Mesendoderm (in vitro differentiated cells): ENCODE measurements around the gene CAP1.
A peak's percentile ranks its signal among the peaks of the same experiment; 100 is the strongest.
"Not testable (repeated sequence)": the region's sequence is repeated elsewhere in the genome, so short reads cannot be mapped to it uniquely, and the experiment has no call there.

ENCODE experiments used
- DNase-seq: peaks from one replicate; pipeline ENCODE4 v3.0.0; 2013
- H2AK5ac ChIP-seq: 2 replicates; pipeline ENCODE4 v1.6.1; 2013; ENCODE audit warnings: low read length, inconsistent platforms
- H2BK120ac ChIP-seq: 2 replicates; pipeline ENCODE4 v1.6.1; 2013; ENCODE audit warnings: low read depth, mild to moderate bottlenecking, low read length, moderate library complexity, mixed read lengths
- H2BK15ac ChIP-seq: replicated peaks from 2 replicates; pipeline ENCODE4 v1.6.1; 2013; ENCODE audit warnings: low read depth, mild to moderate bottlenecking, moderate library complexity
- H2BK5ac ChIP-seq: 2 replicates; pipeline ENCODE4 v1.6.1; 2013; ENCODE audit warnings: low read length, inconsistent platforms
- H3K18ac ChIP-seq: 2 replicates; pipeline ENCODE4 v1.6.1; 2013; ENCODE audit warnings: mild to moderate bottlenecking, low read length, mixed read lengths
- H3K23ac ChIP-seq: one replicate; pipeline ENCODE4 v1.6.1; 2013; ENCODE audit warnings: low read length
- H3K27ac ChIP-seq: 2 replicates; pipeline ENCODE4 v1.5.1; 2013; ENCODE audit warnings: low read depth, mild to moderate bottlenecking, inconsistent platforms, low read length, moderate library complexity
- H3K27me3 ChIP-seq: 2 replicates; pipeline ENCODE4 v1.6.1; 2013; ENCODE audit warnings: low read length, control low read depth, mild to moderate bottlenecking, inconsistent platforms; ENCODE audit not compliant: insufficient read depth, poor library complexity
- H3K36me3 ChIP-seq: 2 replicates; pipeline ENCODE4 v1.6.1; 2013; ENCODE audit warnings: low read length, inconsistent platforms; ENCODE audit not compliant: control insufficient read depth, insufficient read depth
- H3K4ac ChIP-seq: one replicate; pipeline ENCODE4 v1.6.1; 2013; ENCODE audit warnings: low read depth, mild to moderate bottlenecking, low read length, moderate library complexity
- H3K4me1 ChIP-seq: 2 replicates; pipeline ENCODE4 v1.6.1; 2013; ENCODE audit warnings: low read depth, low read length, inconsistent platforms; ENCODE audit not compliant: control insufficient read depth
- H3K4me2 ChIP-seq: 2 replicates; pipeline ENCODE4 v1.6.1; 2013; ENCODE audit warnings: low read length
- H3K4me3 ChIP-seq: 2 replicates; pipeline ENCODE4 v1.5.1; 2013; ENCODE audit warnings: mild to moderate bottlenecking, low read length
- H3K56ac ChIP-seq: one replicate; pipeline ENCODE4 v1.6.1; 2013; ENCODE audit warnings: low read length
- H3K79me1 ChIP-seq: 2 replicates; pipeline ENCODE4 v1.6.1; 2013; ENCODE audit warnings: low read length, inconsistent platforms
- H3K79me2 ChIP-seq: 2 replicates; pipeline ENCODE4 v1.6.1; 2013; ENCODE audit warnings: mild to moderate bottlenecking, low read length; ENCODE audit not compliant: control insufficient read depth, insufficient read depth
- H3K9ac ChIP-seq: 2 replicates; pipeline ENCODE4 v1.6.1; 2013; ENCODE audit warnings: low read length, inconsistent platforms
- H4K5ac ChIP-seq: one replicate; pipeline ENCODE4 v1.6.1; 2013; ENCODE audit warnings: low read length
- H4K8ac ChIP-seq: one replicate; pipeline ENCODE4 v1.6.1; 2013; ENCODE audit warnings: low read depth, mild to moderate bottlenecking, control low read depth, low read length, moderate library complexity
- WGBS: extraction: QIAGEN DNeasy Blood & Tissue Kit; methylation state at CpG from one replicate; pipeline ENCODE4 v1.1.7; 2013; ENCODE audit warnings: low lambda C conversion rate, missing lambda C conversion rate; ENCODE audit not compliant: insufficient coverage; ENCODE audit errors: extremely low coverage; 5-methylcytosine and 5-hydroxymethylcytosine counted together

The CAP1 gene

DNA sequence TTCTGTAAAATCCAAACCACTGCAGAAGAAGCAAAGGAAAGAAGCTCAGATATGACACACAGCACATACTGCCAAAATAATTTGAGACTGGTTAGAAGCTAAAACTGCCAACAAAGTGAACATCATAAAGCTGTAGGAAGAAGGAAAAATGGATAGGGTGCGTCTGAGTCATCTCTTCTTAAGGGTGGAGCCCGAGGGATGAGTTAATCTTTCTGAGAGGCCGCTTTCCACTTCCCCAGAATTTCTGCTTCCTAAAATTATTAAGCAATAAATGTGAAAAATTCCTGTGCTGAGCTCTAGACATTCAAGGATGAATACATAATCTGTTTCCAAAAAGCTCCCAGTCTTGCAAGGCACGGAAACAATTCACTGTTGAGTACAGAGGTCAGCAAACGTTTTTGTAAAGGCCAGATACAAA, 36.4 kb downstream of the CAP1 start:
- Histone ChIP-seq H3K9ac (no peak overlapping the region), H3K4me3 (no peak overlapping the region), H2BK15ac (no peak overlapping the region), H4K8ac (no peak overlapping the region), H2AK5ac (no peak overlapping the region), H3K4me1 (no peaks in the 10 kb centered on the region), H3K36me3 (peaks cover 13% of the 10 kb centered on the region), H3K4ac (no peak overlapping the region), H3K4me2 (no peak overlapping the region), H3K56ac (no peak overlapping the region), H4K5ac (no peak overlapping the region), H3K18ac (no peak overlapping the region), H3K27ac (no peak overlapping the region), H3K23ac (no peak overlapping the region), H3K79me2 (no peaks in the 10 kb centered on the region), H3K79me1 (no peaks in the 10 kb centered on the region), H2BK5ac (no peak overlapping the region), H3K27me3 (no peaks in the 10 kb centered on the region), H2BK120ac (no peak overlapping the region)
- no CpG with 5 or more reads among the region's 5 CpGs for WGBS
- no peak for DNase-seq

DNA sequence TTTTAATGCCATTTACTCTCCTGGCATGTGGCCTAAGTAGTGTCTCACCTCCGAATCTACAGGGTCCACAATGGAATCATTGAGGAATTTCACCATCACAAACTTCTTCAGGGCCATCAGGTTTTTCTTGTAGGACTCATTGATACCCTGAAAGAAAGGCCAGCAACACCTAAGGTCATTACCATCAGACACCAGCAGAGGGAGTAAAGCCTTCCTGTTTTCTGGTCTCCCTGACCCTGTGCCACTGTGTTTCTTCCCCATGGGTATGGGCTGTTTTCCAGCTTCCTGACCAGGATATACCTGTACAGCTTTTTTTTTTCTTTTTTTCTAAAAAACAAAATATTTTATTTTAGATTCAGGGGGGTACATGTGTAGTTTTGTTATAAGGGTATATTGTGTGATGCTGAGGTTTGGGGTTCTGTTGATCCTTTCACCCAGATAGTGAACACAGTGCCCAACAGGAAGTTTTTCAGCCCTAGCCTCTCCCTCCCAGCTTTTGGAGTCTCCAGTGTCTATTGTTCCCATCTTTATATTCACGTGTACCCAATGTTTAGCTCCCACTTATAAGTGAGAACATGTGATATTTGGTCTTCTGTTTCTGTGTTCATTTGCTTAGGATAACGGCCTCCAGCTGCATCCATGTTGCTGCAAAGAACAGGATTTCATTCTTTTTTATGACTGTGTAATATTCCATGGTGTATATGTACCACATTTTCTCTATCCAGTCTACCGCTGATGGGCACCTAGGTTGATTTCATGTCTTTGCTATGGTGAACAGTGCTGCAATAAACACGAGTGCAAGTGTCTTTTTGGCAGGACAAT, 38.2 kb downstream of the CAP1 start:
- Histone ChIP-seq H4K5ac (no peak overlapping the region), H2BK120ac (no peak overlapping the region), H2BK15ac (no peak overlapping the region), H3K18ac (no peak overlapping the region), H3K4me2 (no peak overlapping the region), H2BK5ac (no peak overlapping the region), H3K36me3 (peaks cover 7% of the 10 kb centered on the region), H3K27ac (no peak overlapping the region), H3K56ac (no peak overlapping the region), H3K4me1 (no peaks in the 10 kb centered on the region), H4K8ac (no peak overlapping the region), H3K23ac (no peak overlapping the region), H3K27me3 (no peaks in the 10 kb centered on the region), H3K79me1 (no peaks in the 10 kb centered on the region), H3K9ac (no peak overlapping the region), H3K79me2 (no peaks in the 10 kb centered on the region), H2AK5ac (no peak overlapping the region), H3K4me3 (no peak overlapping the region), H3K4ac (no peak overlapping the region)
- WGBS: no CpG with 5 or more reads among the region's 5 CpGs
- DNase-seq: peak; percentile 87

DNA sequence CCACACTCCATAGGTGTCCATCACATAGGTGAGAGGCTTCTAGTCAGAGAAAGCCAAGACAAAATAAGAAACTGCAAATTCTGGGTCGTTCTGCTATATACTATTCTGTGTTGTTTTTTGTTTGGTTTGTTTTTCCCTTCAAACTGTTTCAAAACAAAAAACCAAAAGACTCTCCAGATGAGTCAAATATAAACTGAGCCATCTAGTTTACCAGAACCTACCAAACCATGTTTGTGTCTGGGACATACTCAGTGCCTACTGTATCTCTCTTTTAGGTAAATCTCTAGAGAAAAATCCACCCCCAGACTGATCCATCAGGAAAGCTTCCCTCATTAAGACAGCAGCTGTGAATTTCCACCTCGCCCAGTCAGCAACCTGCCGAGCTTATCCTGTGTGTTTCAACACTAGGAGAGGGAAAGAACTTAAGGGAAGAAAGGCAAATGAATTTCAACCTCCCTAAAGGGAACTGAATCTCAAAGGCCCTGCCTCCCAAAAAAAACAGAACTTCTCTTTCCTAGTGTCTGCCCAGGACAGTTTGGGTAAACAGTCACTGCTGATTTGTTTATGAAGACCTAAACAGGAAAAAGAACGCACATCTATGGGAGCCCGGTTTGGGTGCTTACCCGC, 39.4 kb downstream of the CAP1 start:
- H3K4ac ChIP-seq: no peak overlapping the region
- H3K56ac ChIP-seq: no peak overlapping the region
- H3K4me3 ChIP-seq: no peak overlapping the region
- H4K8ac ChIP-seq: no peak overlapping the region
- H3K4me1 ChIP-seq: no peaks in the 10 kb centered on the region
- H2BK15ac ChIP-seq: no peak overlapping the region
- DNase-seq: no peak
- no peak overlapping the region for H3K27ac ChIP-seq
- no peak overlapping the region for H2BK120ac ChIP-seq
- no peaks in the 10 kb centered on the region for H3K27me3 ChIP-seq
- H4K5ac ChIP-seq: no peak overlapping the region
- peaks cover 7% of the 10 kb centered on the region for H3K36me3 ChIP-seq
- H2BK5ac ChIP-seq: no peak overlapping the region
- WGBS: no CpG with 5 or more reads among the region's 6 CpGs
- H3K4me2 ChIP-seq: no peak overlapping the region
- H3K79me1 ChIP-seq: no peaks in the 10 kb centered on the region
- no peaks in the 10 kb centered on the region for H3K79me2 ChIP-seq
- H3K23ac ChIP-seq: no peak overlapping the region
- H2AK5ac ChIP-seq: no peak overlapping the region
- no peak overlapping the region for H3K18ac ChIP-seq
- no peak overlapping the region for H3K9ac ChIP-seq

DNA sequence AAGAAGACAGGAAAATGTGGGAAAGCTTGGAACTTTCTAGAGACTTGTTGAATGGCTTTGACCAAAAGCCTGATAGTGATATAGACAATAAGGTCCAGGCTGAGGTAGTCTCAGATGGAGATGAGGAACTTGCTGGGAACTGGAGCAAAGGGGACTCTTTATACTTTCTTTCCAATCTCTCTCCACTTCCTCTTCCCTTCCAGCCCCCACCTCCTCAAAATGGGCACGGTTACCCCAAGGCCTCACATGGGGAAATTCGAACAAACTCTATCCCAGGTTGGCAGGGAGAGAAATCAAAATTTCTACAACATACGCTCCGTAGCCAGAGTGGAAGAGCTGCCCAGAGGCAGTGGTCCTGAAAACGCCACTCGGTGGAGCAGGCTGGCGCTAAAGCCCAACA, 41.3 kb downstream of the CAP1 start:
- no peak overlapping the region for H3K56ac ChIP-seq
- no peak overlapping the region for H4K5ac ChIP-seq
- H3K27ac ChIP-seq: no peak overlapping the region
- no peak overlapping the region for H3K23ac ChIP-seq
- no peak overlapping the region for H4K8ac ChIP-seq
- H2BK15ac ChIP-seq: no peak overlapping the region
- H3K4me3 ChIP-seq: no peak overlapping the region
- no peak for DNase-seq
- WGBS: no CpG with 5 or more reads among the region's 7 CpGs
- no peaks in the 10 kb centered on the region for H3K79me1 ChIP-seq
- H3K4me2 ChIP-seq: no peak overlapping the region
- H2AK5ac ChIP-seq: no peak overlapping the region
- no peak overlapping the region for H2BK120ac ChIP-seq
- H3K4me1 ChIP-seq: no peaks in the 10 kb centered on the region
- no peaks in the 10 kb centered on the region for H3K79me2 ChIP-seq
- H3K27me3 ChIP-seq: no peaks in the 10 kb centered on the region
- peaks cover 5% of the 10 kb centered on the region for H3K36me3 ChIP-seq
- H3K18ac ChIP-seq: no peak overlapping the region
- no peak overlapping the region for H2BK5ac ChIP-seq
- no peak overlapping the region for H3K4ac ChIP-seq
- no peak overlapping the region for H3K9ac ChIP-seq

DNA sequence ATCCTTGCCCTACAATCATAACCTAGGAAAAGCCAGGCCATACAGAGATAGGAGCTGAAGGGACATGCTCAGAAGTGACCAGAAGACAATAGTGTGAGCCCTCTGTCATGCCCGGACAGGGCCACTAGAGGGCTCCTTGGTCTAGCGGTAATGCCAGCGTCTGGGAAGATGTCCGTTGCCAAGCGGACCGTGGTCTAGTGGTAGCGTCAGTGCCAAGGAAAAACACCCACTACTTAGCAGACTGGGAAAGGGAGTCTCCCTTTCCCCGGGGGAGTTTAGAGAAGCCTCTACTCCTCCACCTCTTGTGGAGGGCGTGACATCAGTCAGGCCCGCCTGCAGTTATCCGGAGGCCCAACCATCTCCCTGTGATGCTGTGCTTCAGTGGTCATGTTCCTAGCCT, 44.2 kb downstream of the CAP1 start:
- not testable (repeated sequence) for H2BK120ac ChIP-seq, H3K18ac ChIP-seq, H4K8ac ChIP-seq, H3K9ac ChIP-seq, H3K56ac ChIP-seq, H3K79me2 ChIP-seq, H3K36me3 ChIP-seq, H4K5ac ChIP-seq, H3K27me3 ChIP-seq, H3K4me2 ChIP-seq, H3K27ac ChIP-seq, H2BK15ac ChIP-seq, H3K79me1 ChIP-seq, H3K4me1 ChIP-seq, H2BK5ac ChIP-seq, H3K23ac ChIP-seq, H3K4me3 ChIP-seq, H3K4ac ChIP-seq, H2AK5ac ChIP-seq
- WGBS: no CpG with 5 or more reads among the region's 11 CpGs
- peak; percentile 50 for DNase-seq
